Ovary (tissue), 9 donors: ENCODE results near the gene CD53. TPM values are rescaled to one million over a fixed set of nuclear protein-coding genes. Genes with fewer than 3 reads are reported as not detected.

Experiments
- DNase-seq, 5 donors: peaks; one replicate each; pipeline ENCODE4 v3.0.0-alpha.2; 2019 to 2020
- H3K27ac ChIP-seq, 2 donors: fragments of 200-600 bp; one replicate each; pipeline versions ENCODE4 v1.5.1 to v1.8.0; 2019 to 2022
- H3K27me3 ChIP-seq: fragments of 200-600 bp; one replicate; pipeline ENCODE4 v1.8.0; 2022
- H3K36me3 ChIP-seq: fragments of 200-600 bp; sonication (generic); one replicate; pipeline ENCODE4 v1.5.1; 2019
- H3K4me1 ChIP-seq: one replicate; pipeline ENCODE4 v1.8.1; 2013; ENCODE audit warnings: mild to moderate bottlenecking, moderate library complexity; ENCODE audit not compliant: insufficient read depth
- H3K4me3 ChIP-seq: fragments of 200-600 bp; sonication (generic); one replicate; pipeline ENCODE4 v1.5.1; 2017
- H3K9me3 ChIP-seq, 2 donors: fragments of 200-600 bp in 1 of 2; sonication (generic) in 1 of 2; one replicate each; pipeline versions ENCODE4 v1.5.1 to v1.8.1; 2013 to 2019; ENCODE audit warnings: mild to moderate bottlenecking in 1 of 2, moderate library complexity in 1 of 2
- EP300 ChIP-seq: sonication (generic); formaldehyde crosslinking; IDR thresholded peaks from one replicate; pipeline ENCODE4 v1.6.1; 2017; ENCODE audit warnings: antibody characterized with exemption
- POLR2A ChIP-seq: fragments of 450-650 bp; IDR thresholded peaks from one replicate; pipeline ENCODE4 v1.6.1; 2017; ENCODE audit warnings: antibody characterized with exemption, mild to moderate bottlenecking, moderate library complexity
- WGBS, 3 donors: extraction: QIAGEN DNeasy Blood & Tissue Kit in 1 of 3; methylation state at CpG; one replicate each; pipeline versions ENCODE4 v1.1.5 to v1.1.7; 2013 to 2017; 5-methylcytosine and 5-hydroxymethylcytosine counted together
- intact Hi-C, 4 donors: fragments of 100-400 bp; cut with DNase I; formaldehyde crosslinking; loops; one replicate each; pipeline versions ENCODE4 v1.11.0 to v1.15.1; 2022 to 2023
- polyA plus RNA-seq, 2 donors: library from polyadenylated mRNA; stranded (reverse); fragments of 200-250 nt in 1 of 2; fragments of 350-450 nt in 1 of 2; fragmentation: Illumina TruSeq in 1 of 2; extraction: RNeasy Lipid Tissue Mini Kit (QIAGEN cat#74804) in 1 of 2; gene quantifications; one replicate each; pipeline ENCODE4 v1.2.3, GENCODE V29; 2013 to 2014
- total RNA-seq, 7 donors: library from RNA; depleted of rRNA in 2 of 7; stranded (reverse); fragments of >200 nt in 2 of 7; fragmentation: NEBNext Ultra II Directional in 3 of 7; extraction: Animal tissue kit (Norgen Biotek cat#: 25700) in 3 of 7; gene quantifications; one replicate each; pipeline versions ENCODE4 v1.1.0 to v1.2.4, GENCODE V29; 2016 to 2023
- TF ChIP-seq, protein P1 (sequence below), 3 donors: fragments of 450-650 bp in 2 of 3; fragments of 200-600 bp in 1 of 3; IDR thresholded peaks; one replicate each; pipeline versions ENCODE4 v1.5.1 to v1.8.0; 2016 to 2022; ENCODE audit warnings: antibody characterized with exemption in 3 of 3, mild to moderate bottlenecking in 1 of 3
- donor health status: DM: no; HTN: no; CAD: no; lungs with moderate emphysema.
- donor health status: DM: no; HTN: no; CAD: no.
- donor health status: Bipolar disorder and iron deficiency.
- donor health status: DM: yes; HTN: yes; CAD: no.
- donor health status: DM: no; HTN: no; CAD: no.
- donor health status: DM: yes; HTN: yes; CAD: no.

CD53 gene
- total and polyA plus RNA-seq, 9 donors = 6.3 to 57.1 (median 8.0) TPM

DNA sequence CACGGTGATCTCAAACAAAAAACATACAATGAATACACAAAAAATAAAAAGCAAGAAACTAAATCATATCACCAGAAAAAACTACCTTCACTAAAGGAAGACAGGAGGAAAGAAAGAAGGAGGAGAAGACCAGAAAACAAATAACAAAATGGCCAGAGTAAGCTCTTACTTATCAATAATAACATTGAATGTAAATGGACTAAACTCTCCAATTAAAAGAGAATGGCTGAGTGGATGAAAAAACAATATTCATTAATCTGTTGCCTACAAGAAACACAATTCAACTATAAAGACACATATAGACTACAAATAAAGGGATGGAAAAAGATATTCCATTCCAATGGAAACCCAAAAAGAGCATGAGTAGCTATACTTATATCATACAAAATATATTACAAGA lies 63.6 kb downstream of the CD53 start:
- H3K27ac ChIP-seq = no peak overlapping the region
- no peaks in the 10 kb centered on the region for H3K9me3 ChIP-seq
- H3K27me3 ChIP-seq = no peaks in the 10 kb centered on the region
- 75 to 86% (median 84%) methylated on average over 1 of the region's 1 CpG for WGBS, 3 donors
- H3K36me3 ChIP-seq = no peaks in the 10 kb centered on the region
- TF ChIP-seq POLR2A = no peak
- TF ChIP-seq, protein P1, sequence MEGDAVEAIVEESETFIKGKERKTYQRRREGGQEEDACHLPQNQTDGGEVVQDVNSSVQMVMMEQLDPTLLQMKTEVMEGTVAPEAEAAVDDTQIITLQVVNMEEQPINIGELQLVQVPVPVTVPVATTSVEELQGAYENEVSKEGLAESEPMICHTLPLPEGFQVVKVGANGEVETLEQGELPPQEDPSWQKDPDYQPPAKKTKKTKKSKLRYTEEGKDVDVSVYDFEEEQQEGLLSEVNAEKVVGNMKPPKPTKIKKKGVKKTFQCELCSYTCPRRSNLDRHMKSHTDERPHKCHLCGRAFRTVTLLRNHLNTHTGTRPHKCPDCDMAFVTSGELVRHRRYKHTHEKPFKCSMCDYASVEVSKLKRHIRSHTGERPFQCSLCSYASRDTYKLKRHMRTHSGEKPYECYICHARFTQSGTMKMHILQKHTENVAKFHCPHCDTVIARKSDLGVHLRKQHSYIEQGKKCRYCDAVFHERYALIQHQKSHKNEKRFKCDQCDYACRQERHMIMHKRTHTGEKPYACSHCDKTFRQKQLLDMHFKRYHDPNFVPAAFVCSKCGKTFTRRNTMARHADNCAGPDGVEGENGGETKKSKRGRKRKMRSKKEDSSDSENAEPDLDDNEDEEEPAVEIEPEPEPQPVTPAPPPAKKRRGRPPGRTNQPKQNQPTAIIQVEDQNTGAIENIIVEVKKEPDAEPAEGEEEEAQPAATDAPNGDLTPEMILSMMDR (IDR thresholded peaks at IDR 0.05) = no peak
- no peak for TF ChIP-seq EP300
- intact Hi-C loops = no loop called here
- no peaks in the 10 kb centered on the region for H3K4me1 ChIP-seq
- no peak for DNase-seq
- H3K4me3 ChIP-seq = no peak overlapping the region

DNA sequence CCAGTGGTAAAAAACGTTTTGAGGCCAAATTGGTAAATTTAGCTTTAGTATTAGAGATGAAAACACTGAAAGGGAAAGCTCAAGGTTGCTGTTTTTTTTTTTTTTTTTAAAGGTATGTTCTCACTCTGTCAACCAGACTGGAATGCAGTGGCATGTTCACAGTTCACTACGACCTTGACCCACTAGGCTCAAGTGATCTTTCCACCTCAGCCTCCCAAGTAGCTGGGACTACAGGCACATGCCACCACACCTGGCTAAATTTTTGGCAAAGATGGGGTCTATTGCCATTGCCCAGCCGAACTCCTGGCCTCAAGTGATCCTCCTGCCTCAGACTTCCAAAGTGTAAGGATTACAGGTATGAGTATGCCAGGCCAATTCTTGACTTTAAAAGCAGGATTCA lies 71.9 kb downstream of the CD53 start:
- WGBS, 3 donors = 58 to 66% (median 64%) methylated on average over 3 of the region's 3 CpGs
- H3K9me3 ChIP-seq = no peaks in the 10 kb centered on the region
- H3K27ac ChIP-seq = no peak overlapping the region
- no peaks in the 10 kb centered on the region for H3K4me1 ChIP-seq
- DNase-seq = no peak
- TF ChIP-seq, protein P1 (IDR thresholded peaks at IDR 0.05) = no peak
- TF ChIP-seq POLR2A (no peak), EP300 (no peak)
- intact Hi-C loops = no loop called here
- H3K4me3 ChIP-seq = no peak overlapping the region
- H3K27me3 ChIP-seq = no peaks in the 10 kb centered on the region
- no peaks in the 10 kb centered on the region for H3K36me3 ChIP-seq

DNA sequence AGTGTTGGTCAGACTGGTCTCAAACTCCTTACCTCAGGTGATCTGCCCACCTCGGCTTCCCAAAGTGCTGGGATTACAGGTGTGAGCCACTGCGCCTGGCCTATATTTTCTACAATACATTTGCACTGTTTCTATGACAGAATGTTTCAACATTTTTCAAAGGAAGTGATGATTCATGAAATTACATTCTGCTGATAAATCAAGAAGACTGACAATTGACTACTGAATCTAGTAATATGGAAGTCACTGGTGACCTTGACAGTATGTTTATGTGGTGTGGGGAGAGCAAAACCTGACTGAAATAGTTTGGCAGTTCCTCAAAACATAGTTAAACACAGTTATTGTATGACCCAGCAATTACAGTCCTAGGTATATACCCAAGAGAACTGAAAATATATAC lies 72.7 kb downstream of the CD53 start:
- DNase-seq = no peak
- no peaks in the 10 kb centered on the region for H3K4me1 ChIP-seq
- no peaks in the 10 kb centered on the region for H3K36me3 ChIP-seq
- no peaks in the 10 kb centered on the region for H3K9me3 ChIP-seq
- intact Hi-C loops = no loop called here
- H3K27ac ChIP-seq = no peak overlapping the region
- no peak overlapping the region for H3K4me3 ChIP-seq
- 96 to 100% (median 98%) methylated on average over 2 of the region's 2 CpGs for WGBS, 3 donors
- H3K27me3 ChIP-seq = no peaks in the 10 kb centered on the region
- TF ChIP-seq, protein P1 (IDR thresholded peaks at IDR 0.05) = no peak
- TF ChIP-seq EP300 (no peak), POLR2A (no peak)

DNA sequence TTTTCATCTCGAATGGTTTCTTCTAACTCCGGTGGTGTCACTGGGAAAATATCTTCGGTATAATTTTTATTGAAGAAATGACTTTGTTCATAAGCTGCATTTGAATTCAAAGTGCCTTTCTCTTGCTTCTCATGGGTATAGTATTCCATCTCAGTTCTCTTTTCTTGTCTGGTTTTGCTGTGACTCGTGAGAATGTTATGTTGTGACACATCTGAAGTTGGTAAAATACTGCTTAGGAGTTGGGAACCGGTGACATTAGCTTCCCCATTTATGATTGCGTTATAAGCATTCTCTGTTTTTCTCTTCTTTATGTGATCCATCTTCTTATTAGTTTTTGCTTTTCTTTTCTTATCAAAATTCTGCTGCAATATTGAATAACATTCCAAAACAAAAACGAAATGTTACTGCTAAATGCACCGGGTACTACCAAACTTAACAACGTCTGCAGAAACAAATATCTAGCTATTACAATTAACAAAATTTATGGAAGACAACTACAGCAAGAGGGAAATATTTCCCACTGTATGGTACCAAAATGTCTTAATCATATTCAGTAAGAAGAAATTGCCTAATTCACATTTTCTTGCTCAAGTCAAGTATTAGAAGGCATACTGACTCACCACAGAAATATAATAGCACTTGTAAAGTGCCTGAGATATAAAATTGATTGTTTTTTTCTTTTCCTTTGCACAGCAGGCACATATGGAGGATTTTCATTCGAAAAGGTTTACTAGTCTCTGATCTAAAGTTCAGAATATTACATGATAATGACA lies 75.3 kb downstream of the CD53 start:
- Histone ChIP-seq H3K36me3 (no peaks in the 10 kb centered on the region), H3K9me3 (peaks cover 0 to 7% of the 10 kb centered on the region in 2 donors), H3K27ac (no peak overlapping the region), H3K4me3 (no peak overlapping the region), H3K27me3 (no peaks in the 10 kb centered on the region), H3K4me1 (no peaks in the 10 kb centered on the region)
- no peak for DNase-seq
- intact Hi-C loops = no loop called here
- 93 to 95% (median 94%) methylated on average over 10 of the region's 10 CpGs for WGBS, 3 donors
- no peak for TF ChIP-seq EP300
- TF ChIP-seq, protein P1 (IDR thresholded peaks at IDR 0.05) = no peak
- no peak for TF ChIP-seq POLR2A

Other genes with a start within 250 kb of the CD53 start
- 1 to 10 TPM in 4 of 7 donors, under 1 TPM in 3; 0.55 to 2.1 (median 1.4) TPM for gene KCNA3, start 198.2 kb upstream of the CD53 start, total RNA-seq
- gene KCNA3, start 198.2 kb upstream of the CD53 start, polyA plus RNA-seq = 1 to 10 TPM in 1 of 2 donors, under 1 TPM in 1; 0.21 to 1.1 TPM
- 10 to 100 TPM in 6 of 7 donors, 1 to 10 TPM in 1; 9.5 to 25.6 (median 12.6) TPM for gene LRIF1, start 90.8 kb downstream of the CD53 start, total RNA-seq
- gene LRIF1, start 90.8 kb downstream of the CD53 start, polyA plus RNA-seq = 10 to 100 TPM in 1 of 2 donors, 1 to 10 TPM in 1; 7.2 to 14.5 TPM